Liver (tissue), 3 donors: ENCODE measurements around the gene PALLD.

ENCODE experiments used
- CTCF ChIP-seq: fragments of 150-350 bp; IDR thresholded peaks from 2 replicates; pipeline ENCODE4 v1.5.1; 2017; ENCODE audit warnings: improper control_type of control experiment, low read depth, low read length; ENCODE audit not compliant: missing input control
- EGR1 ChIP-seq, 2 donors: IDR thresholded peaks; 2 replicates each; pipeline ENCODE4 v1.6.1; 2016 to 2018; ENCODE audit warnings: antibody characterized with exemption in 2 of 2, low read depth in 2 of 2
- GABPA ChIP-seq, 2 donors: IDR thresholded peaks in 1 of 2; conservative IDR thresholded peaks in 1 of 2; 2 replicates each; pipeline ENCODE4 v1.6.1; 2016; ENCODE audit warnings: antibody characterized with exemption in 2 of 2, mild to moderate bottlenecking in 1 of 2, moderate library complexity in 1 of 2
- HNF4A ChIP-seq, 2 donors: conservative IDR thresholded peaks; 2 replicates each; pipeline ENCODE4 v1.6.1; 2016; ENCODE audit warnings: antibody characterized with exemption in 2 of 2, mild to moderate bottlenecking in 2 of 2
- NR2F2 ChIP-seq: IDR thresholded peaks from 2 replicates; pipeline ENCODE4 v1.6.1; 2016; ENCODE audit warnings: antibody characterized with exemption
- RAD21 ChIP-seq, 2 donors: IDR thresholded peaks; 2 replicates each; pipeline ENCODE4 v1.6.1; 2016; ENCODE audit warnings: antibody characterized with exemption in 2 of 2, mild to moderate bottlenecking in 2 of 2
- REST ChIP-seq: IDR thresholded peaks from 2 replicates; pipeline ENCODE4 v1.6.1; 2016; ENCODE audit warnings: antibody characterized with exemption, mild to moderate bottlenecking
- RXRA ChIP-seq, 2 donors: IDR thresholded peaks; 2 replicates each; pipeline ENCODE4 v1.6.1; 2017 to 2018; ENCODE audit warnings: antibody characterized with exemption in 2 of 2, mild to moderate bottlenecking in 1 of 2
- SP1 ChIP-seq: IDR thresholded peaks from 2 replicates; pipeline ENCODE4 v1.6.1; 2018; ENCODE audit warnings: antibody characterized with exemption, mild to moderate bottlenecking
- TAF1 ChIP-seq: conservative IDR thresholded peaks from 2 replicates; pipeline ENCODE4 v1.6.1; 2016; ENCODE audit warnings: antibody characterized with exemption, mild to moderate bottlenecking
- TF ChIP-seq, protein P1 (sequence below): IDR thresholded peaks from 2 replicates; pipeline ENCODE4 v1.6.1; 2016; ENCODE audit warnings: antibody characterized with exemption
- TF ChIP-seq, protein P2 (sequence below): IDR thresholded peaks from 2 replicates; pipeline ENCODE4 v1.6.1; 2016; ENCODE audit warnings: antibody characterized with exemption
- donor health status: healthy.
- donor health status: healthy.

- TF ChIP-seq CTCF (no peak), NR2F2 (no peak), RAD21 (IDR thresholded peaks at IDR 0.05) (no peak), EGR1 (IDR thresholded peaks at IDR 0.05; ENCODE audit: low read depth in 2 of 2) (no peak), TAF1 (no peak), REST (no peak), GABPA (IDR thresholded peaks at IDR 0.05 in 1 of 2, conservative IDR thresholded peaks at IDR 0.05 in 1 of 2) (no peak), SP1 (no peak), HNF4A (conservative IDR thresholded peaks at IDR 0.05) (no peak), RXRA (IDR thresholded peaks at IDR 0.05) (no peak)
- TF ChIP-seq, protein P1, sequence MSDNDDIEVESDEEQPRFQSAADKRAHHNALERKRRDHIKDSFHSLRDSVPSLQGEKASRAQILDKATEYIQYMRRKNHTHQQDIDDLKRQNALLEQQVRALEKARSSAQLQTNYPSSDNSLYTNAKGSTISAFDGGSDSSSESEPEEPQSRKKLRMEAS, result no peak
- TF ChIP-seq, protein P2, sequence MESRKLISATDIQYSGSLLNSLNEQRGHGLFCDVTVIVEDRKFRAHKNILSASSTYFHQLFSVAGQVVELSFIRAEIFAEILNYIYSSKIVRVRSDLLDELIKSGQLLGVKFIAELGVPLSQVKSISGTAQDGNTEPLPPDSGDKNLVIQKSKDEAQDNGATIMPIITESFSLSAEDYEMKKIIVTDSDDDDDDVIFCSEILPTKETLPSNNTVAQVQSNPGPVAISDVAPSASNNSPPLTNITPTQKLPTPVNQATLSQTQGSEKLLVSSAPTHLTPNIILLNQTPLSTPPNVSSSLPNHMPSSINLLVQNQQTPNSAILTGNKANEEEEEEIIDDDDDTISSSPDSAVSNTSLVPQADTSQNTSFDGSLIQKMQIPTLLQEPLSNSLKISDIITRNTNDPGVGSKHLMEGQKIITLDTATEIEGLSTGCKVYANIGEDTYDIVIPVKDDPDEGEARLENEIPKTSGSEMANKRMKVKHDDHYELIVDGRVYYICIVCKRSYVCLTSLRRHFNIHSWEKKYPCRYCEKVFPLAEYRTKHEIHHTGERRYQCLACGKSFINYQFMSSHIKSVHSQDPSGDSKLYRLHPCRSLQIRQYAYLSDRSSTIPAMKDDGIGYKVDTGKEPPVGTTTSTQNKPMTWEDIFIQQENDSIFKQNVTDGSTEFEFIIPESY, result no peak
Measured at GRCh38 chr4:168540086-168540485, 43.2 kb downstream of the PALLD start.
